SHP77 treated with DMSO at 0.1 percent for 48 hours (cell line): ENCODE results near the gene ZNF429.
"Not testable (repeated sequence)": the region's sequence is repeated elsewhere in the genome, so short reads cannot be mapped to it uniquely, and the experiment has no call there.

ENCODE experiments used
- DNase-seq: peaks from one replicate; lab custom pipeline; 2025; lab: John Stamatoyannopoulos, UW

ZNF429 gene

GRCh38 chr19:21590867-21591266 lies 85.5 kb downstream of the ZNF429 start:
- DNase-seq, result no peak

DNA sequence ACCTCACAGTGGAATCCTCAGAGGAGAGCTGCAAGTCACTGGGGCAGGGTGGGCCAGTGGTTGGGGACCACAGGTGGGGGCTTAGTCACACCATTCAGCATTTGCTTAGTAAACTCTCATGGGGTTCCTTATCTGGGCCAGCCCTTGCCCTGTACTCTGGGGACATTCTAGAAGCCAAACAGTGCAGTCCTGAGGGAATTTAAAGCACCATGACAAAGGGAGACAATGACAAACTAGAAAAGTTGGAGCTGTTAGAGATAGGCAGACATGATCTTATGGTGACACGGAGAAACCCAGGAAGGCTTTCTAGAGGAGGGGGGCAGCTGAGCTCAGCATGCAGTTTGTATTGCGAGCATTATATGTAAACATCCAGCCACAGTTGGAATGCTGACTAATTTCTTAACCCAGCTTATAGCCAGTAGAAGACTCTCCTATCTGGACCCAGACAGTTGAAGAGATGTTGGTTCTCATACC lies 87.6 kb downstream of the ZNF429 start:
- no peak for DNase-seq

GRCh38 chr19:21593502-21593901 lies 88.1 kb downstream of the ZNF429 start:
- DNase-seq, result no peak

- DNase-seq, result no peak
Observed at GRCh38 chr19:21593934-21594820, 88.8 kb downstream of the ZNF429 start.

DNA sequence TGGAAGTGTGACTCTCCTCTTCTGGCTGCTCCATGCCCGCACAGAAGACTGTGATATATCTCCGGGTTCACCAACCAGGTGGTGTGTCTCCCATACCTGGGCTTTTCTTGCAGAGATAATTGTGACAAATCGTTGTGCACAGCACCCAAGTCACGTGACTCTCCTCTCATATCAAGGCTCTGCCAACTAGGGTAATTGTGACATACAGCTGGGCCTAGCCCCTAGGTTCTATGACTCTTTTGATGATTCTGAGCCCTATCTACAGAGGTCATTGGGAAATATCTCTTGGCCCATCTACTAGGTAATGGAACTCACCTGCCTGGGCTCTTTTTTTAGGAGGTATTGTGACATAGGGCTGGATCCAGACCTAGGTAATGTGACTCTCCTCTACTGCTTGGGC lies 89.8 kb downstream of the ZNF429 start:
- DNase-seq, result no peak

- DNase-seq, result no peak
Observed at GRCh38 chr19:21602082-21602658, 96.8 kb downstream of the ZNF429 start.

- DNase-seq, result not testable (repeated sequence)
Observed at GRCh38 chr19:21602659-21603430, 97.4 kb downstream of the ZNF429 start.

DNA sequence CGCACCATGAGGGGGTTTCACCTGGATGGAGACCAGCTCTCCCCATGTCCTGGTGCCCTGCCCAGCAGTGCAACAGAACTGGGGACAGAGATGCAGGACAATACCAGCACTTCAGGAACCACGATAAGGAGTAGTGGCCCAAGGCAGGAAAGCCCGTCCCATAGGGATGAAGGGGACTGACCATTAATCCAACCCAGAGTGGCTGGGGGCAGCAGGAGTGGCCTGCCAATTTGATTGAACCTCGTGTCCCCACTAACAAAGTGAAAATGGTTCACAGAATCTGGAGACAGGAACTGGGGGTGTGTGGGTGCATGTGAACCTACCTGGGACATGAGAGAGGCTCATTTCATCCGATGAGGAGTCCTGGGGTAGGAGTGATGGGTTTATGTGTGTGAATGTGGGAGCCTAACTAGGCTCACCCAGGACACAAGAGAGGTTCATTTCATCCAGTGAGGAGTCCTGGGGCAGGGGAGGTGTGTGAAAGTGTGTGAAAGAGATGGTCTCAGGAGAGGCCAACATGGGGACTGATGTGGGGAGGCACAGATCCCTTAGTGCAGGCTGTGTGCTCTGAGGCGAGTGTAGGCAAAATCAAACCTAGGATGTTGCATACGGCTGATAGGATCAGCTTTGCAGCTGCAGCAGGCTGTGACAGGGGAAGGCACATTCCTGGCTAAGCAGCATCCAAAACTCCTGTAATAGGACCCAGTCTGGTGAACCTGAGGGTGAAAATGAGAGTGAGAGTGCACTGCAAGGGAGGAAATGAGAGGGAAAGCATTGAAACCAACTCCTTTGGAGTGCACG lies 98.2 kb downstream of the ZNF429 start:
- no peak for DNase-seq

GRCh38 chr19:21604351-21604926 lies 99.0 kb downstream of the ZNF429 start:
- no peak for DNase-seq
